ENCODE results near the gene HNRNPA3. TPM values are rescaled to one million over a fixed set of nuclear protein-coding genes. Genes with fewer than 3 reads are reported as not detected.

Gene HNRNPA3
- polyA plus RNA-seq, 1 donor from 2014 or later = 134 TPM

DNA sequence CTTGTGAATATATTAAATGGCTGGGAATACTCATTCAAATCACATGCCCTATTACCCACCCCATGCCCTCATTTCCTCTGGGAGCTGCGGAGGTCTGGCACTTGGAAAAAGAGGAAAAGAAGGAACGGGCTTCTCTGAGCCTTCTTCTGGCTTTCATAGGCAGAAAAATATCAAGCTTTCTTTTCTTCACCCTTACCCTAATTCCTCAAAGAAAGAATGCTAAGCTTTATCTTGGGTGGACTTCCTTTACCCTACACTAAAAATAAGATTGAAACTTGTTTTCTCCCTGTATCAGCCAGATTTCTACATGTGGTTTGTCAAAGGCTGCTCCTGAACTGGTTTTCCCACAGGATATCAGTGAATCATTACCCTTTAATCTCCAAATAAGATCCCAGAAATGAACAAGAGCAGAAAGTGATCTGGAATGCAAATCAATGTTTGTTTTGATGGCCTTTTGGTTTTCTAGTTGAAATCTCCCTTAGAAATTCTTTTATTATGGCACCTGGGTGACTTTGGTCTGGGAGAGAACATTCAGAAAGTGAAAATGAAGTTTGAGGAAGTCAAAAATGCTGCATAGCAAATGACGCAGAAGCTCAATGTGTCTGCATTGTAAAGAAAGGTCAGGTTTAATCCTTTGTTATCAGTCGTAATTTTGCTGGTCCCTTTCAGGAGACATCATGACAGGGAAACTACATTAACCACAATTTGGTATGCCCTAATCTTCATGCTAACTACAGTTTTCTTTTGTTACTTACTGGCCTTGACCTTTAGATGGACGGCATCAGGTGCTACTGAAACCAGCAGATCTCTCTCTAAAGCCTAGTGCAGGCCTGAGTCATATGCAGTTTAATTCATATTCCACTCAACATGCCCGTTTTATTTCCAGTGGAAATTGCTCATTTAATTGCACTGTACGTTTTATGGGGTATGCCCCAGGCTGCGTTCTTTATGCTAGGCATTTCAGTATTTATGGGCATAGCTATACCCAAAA lies 46.6 kb upstream of the HNRNPA3 start:
- Histone ChIP-seq H3K4me3 (ENCODE audit: low read length) (no peak overlapping the region), H4K20me1 (ENCODE audit: insufficient read depth) (no peaks in the 10 kb centered on the region), H3K9me3 (ENCODE audit: low read length) (no peaks in the 10 kb centered on the region), H3K27ac (ENCODE audit: low read length) (no peak overlapping the region), H3K4me2 (ENCODE audit: low read length) (no peak overlapping the region), H3K79me2 (replicated peaks; ENCODE audit: insufficient read depth, low read length) (no peaks in the 10 kb centered on the region), H3K9ac (ENCODE audit: low read length) (no peak overlapping the region), H3K27me3 (ENCODE audit: insufficient read depth, low read depth, low read length) (peaks cover 12% of the 10 kb centered on the region), H3F3A (ENCODE audit: insufficient read depth, low read length, poor library complexity, severe bottlenecking) (no peaks in the 10 kb centered on the region), H3K36me3 (ENCODE audit: insufficient read depth, low read length) (no peaks in the 10 kb centered on the region), H3K9me2 (ENCODE audit: insufficient read depth, low read length) (no peaks in the 10 kb centered on the region), H2AFZ (ENCODE audit: low read depth, low read length) (no peak overlapping the region)
- TF ChIP-seq EP300 (conservative IDR thresholded peaks at IDR 0.05; ENCODE audit: poor library complexity, severe bottlenecking) = no peak
- TF ChIP-seq EZH2 (IDR thresholded peaks at IDR 0.05; ENCODE audit: borderline replicate concordance, insufficient read depth, low read length, poor library complexity, severe bottlenecking) = no peak
- no peak for TF ChIP-seq CTCF (IDR thresholded peaks at IDR 0.05; ENCODE audit: poor library complexity, severe bottlenecking)

DNA sequence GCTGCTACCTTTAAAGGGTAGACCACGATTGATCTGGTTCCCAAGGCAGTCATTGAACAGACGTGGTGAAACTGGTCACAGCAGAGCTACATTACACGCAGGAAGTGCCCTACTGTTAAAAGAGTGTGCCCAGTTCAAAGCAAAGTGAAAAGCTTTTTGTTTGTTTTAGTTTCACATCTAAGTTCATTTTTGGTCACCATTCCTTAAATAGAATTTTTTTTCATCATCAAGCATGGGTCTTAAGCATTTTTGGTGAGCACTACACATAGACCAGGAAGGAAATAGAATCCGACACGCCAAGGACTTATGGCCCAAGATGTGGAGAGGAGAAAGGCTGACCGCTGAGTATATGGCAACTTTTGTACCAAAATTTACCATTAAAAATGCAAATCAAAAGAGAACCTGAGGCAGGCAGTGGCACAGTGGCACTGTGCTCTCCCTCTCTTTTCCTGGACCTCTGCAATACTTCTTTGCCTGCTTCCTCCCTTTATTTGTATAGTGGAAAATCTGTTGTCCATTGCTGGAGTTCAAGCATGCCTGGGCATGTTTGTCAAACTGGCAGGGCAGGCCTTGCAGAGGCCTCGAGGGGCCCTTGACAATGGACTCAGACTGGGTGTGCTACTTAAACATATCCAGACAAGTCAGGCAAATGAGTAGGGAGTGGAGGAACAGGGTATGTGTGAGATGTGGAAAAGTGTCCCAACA lies 42.6 kb upstream of the HNRNPA3 start:
- Histone ChIP-seq H3K27me3 (ENCODE audit: insufficient read depth, low read depth, low read length) (no peaks in the 10 kb centered on the region), H3K9me2 (ENCODE audit: insufficient read depth, low read length) (no peaks in the 10 kb centered on the region), H3K36me3 (ENCODE audit: insufficient read depth, low read length) (no peaks in the 10 kb centered on the region), H3F3A (ENCODE audit: insufficient read depth, low read length, poor library complexity, severe bottlenecking) (no peaks in the 10 kb centered on the region), H4K20me1 (ENCODE audit: insufficient read depth) (no peaks in the 10 kb centered on the region), H3K4me3 (ENCODE audit: low read length) (no peak overlapping the region), H3K4me2 (ENCODE audit: low read length) (no peak overlapping the region), H2AFZ (ENCODE audit: low read depth, low read length) (no peak overlapping the region), H3K79me2 (replicated peaks; ENCODE audit: insufficient read depth, low read length) (no peaks in the 10 kb centered on the region), H3K9ac (ENCODE audit: low read length) (no peak overlapping the region), H3K27ac (ENCODE audit: low read length) (no peak overlapping the region), H3K9me3 (ENCODE audit: low read length) (no peaks in the 10 kb centered on the region)
- TF ChIP-seq EP300 (conservative IDR thresholded peaks at IDR 0.05; ENCODE audit: poor library complexity, severe bottlenecking) (no peak), POLR2AphosphoS5 (IDR thresholded peaks at IDR 0.05) (no peak), SMC3 (conservative IDR thresholded peaks at IDR 0.05; ENCODE audit: poor library complexity) (no peak), RAD21 (conservative IDR thresholded peaks at IDR 0.05) (no peak), CTCF (IDR thresholded peaks at IDR 0.05; ENCODE audit: poor library complexity, severe bottlenecking) (no peak), TAF1 (IDR thresholded peaks at IDR 0.05; ENCODE audit: low read depth) (no peak), MXI1 (conservative IDR thresholded peaks at IDR 0.05; ENCODE audit: poor library complexity, severe bottlenecking) (no peak), EZH2 (IDR thresholded peaks at IDR 0.05; ENCODE audit: borderline replicate concordance, insufficient read depth, low read length, poor library complexity, severe bottlenecking) (no peak)
- TF ChIP-seq, protein P1, sequence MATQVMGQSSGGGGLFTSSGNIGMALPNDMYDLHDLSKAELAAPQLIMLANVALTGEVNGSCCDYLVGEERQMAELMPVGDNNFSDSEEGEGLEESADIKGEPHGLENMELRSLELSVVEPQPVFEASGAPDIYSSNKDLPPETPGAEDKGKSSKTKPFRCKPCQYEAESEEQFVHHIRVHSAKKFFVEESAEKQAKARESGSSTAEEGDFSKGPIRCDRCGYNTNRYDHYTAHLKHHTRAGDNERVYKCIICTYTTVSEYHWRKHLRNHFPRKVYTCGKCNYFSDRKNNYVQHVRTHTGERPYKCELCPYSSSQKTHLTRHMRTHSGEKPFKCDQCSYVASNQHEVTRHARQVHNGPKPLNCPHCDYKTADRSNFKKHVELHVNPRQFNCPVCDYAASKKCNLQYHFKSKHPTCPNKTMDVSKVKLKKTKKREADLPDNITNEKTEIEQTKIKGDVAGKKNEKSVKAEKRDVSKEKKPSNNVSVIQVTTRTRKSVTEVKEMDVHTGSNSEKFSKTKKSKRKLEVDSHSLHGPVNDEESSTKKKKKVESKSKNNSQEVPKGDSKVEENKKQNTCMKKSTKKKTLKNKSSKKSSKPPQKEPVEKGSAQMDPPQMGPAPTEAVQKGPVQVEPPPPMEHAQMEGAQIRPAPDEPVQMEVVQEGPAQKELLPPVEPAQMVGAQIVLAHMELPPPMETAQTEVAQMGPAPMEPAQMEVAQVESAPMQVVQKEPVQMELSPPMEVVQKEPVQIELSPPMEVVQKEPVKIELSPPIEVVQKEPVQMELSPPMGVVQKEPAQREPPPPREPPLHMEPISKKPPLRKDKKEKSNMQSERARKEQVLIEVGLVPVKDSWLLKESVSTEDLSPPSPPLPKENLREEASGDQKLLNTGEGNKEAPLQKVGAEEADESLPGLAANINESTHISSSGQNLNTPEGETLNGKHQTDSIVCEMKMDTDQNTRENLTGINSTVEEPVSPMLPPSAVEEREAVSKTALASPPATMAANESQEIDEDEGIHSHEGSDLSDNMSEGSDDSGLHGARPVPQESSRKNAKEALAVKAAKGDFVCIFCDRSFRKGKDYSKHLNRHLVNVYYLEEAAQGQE (IDR thresholded peaks at IDR 0.05; ENCODE audit: borderline replicate concordance) = no peak
